GM12873 (cell line): Measurements from ENCODE around the gene CDK6.

Experiments
- CTCF ChIP-seq: IDR thresholded peaks from 2 replicates; pipeline ENCODE4 v1.5.1; 2012; ENCODE audit warnings: low read depth, mild to moderate bottlenecking, moderate library complexity, low read length, control low read depth; ENCODE audit not compliant: insufficient read depth; ENCODE audit errors: missing control alignments

The CDK6 gene

DNA sequence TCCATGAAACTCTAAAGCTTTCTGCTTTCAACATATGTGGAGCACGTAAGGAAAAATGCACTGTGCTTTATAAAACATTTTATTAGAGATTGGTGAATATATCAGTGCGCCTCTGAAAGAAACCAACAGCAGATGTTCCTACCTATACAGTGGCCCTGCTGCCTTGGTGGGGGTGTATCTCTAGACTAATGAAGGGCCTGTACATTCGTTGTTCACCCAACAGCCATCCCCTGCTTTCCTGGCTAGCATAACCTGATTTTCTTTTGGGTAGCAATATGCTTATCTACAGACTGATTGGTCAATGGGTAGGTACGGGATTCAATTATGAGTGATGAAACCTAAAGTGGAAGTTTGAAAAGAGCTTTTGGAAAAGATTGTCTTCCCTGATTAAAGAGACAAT, 126.5 kb downstream of the CDK6 start:
- TF ChIP-seq CTCF = no peak

DNA sequence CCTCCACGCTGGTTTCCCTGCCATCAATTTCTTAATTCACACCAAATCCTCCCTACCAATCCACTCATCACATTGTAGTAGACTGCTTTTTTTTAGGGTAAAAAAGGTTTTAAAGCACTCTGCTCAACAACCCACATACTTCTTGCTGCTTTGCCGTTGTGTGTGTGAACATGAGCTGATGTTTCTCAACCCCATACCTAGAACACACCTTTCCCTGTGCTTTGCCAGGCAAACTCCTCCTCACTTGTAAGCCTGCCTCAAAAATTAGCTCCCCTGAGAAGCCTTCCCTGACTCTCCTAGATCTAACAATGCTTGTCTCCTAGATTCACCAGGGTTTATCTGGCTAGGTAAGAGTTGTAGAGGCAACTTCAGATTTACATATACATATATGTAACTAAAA, 127.2 kb downstream of the CDK6 start:
- TF ChIP-seq CTCF = no peak

DNA sequence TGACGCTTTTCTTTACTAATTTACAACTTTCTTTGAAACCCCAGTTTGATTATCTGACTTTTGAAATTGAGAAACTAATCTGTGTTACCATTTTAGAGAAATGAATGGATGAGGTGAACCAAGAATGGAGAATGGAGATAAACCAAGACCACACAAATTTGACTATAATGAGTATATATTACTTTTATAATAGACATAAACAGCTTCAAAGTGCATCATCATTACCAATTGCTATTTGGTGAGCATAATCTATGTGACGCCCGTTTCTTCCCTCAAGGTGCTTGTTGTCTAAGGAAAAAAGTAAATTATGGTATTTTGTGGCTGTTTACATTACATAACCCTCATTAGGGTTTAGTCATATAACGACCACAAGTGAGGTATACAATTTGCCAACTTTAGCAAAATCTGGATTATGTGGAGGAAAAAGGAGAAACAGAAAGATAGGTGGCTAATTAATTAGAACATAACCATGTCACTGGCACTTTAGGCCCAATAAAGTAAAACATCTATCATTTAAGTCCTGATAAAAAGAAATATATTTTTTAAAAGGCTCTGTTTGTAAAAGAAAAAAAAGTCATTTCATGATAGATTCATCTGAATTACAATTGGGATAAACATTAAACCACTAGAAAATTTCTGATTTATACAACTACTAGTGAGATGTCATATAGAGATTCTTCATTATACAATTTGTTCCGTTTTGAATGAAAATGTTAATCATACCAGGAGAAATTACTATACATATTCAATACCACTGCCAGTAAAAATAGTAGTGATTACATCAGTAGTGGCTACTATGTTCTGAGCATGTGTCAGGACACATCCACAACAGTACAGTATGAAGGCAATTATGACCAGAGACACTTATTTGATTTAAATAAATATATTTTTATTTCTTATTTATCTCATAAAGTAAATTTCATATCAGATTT, 128.0 kb downstream of the CDK6 start:
- no peak for TF ChIP-seq CTCF

DNA sequence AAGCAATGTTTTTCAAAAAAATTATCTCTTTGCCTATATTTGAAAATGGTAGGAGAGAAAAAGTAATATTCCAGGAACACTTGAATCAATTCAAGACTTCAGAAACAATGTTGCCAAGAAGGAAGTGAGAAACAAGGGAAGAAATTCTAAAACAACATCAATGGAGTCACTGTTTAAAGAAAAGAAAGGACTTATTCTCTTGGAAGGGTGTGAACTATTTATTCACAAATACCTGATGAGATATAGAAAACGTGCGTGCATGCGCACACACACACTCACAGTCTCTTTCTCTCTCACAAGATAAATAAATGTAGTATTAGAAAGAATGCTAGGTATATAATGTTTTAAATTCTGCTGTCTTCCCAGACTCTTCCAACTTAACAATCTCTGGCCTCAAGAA, 128.9 kb downstream of the CDK6 start:
- TF ChIP-seq CTCF = no peak

- TF ChIP-seq CTCF = no peak
Observed at GRCh38 chr7:92706563-92706962, 129.8 kb downstream of the CDK6 start.

DNA sequence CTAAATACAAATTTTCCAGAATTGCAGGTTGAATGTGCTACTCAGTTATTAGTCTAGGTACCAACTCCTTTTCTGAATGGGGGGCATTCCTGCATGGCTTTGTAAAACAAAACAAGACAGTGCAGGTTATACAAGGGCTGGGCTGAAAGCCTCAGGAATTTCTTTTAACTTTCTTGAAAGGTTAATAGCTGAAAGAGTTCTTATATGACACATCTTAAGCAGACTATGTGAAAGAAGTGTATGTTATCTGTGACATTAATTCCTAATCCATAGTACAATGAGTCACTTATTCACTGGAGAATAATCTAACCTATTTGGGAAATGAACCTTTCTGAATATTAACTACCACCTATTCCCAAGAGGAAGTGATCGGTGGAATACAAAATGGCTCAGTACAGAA, 130.5 kb downstream of the CDK6 start:
- no peak for TF ChIP-seq CTCF

DNA sequence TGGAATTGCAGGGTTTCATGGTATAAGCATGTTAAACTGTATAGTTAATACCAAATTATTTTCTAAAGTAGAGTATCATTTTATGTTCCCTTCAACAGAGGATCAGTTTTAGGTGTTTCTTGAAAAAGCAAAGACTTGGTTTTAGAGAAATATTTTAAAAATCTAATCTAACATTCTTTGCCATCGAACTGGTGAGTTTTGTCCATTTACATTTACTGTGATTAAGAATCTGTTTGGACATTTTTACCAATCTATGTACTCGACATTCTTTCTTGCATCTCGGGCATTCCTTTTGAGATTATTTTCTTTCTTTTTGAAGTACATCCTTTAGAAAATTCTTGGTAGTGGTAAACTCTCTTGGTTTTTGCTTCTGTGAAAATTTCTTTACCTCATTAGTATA, 131.5 kb downstream of the CDK6 start:
- TF ChIP-seq CTCF = no peak
